DMS 273 (cell line): Measurements from ENCODE around the gene CD33.
"Not testable (repeated sequence)": the region's sequence is repeated elsewhere in the genome, so short reads cannot be mapped to it uniquely, and the experiment has no call there.

Experiments used
- DNase-seq: peaks from one replicate; lab custom pipeline; 2025; ENCODE audit not compliant: unreplicated experiment; lab: John Stamatoyannopoulos, UW

Gene CD33

GRCh38 chr19:51224898-51225393, at the start of gene CD33:
Gene CD33, plus strand, starts transcription at chr19:51225080. Its CDS starts 39 bp downstream, at chr19:51225119.
- not testable (repeated sequence) for DNase-seq

- DNase-seq, result no peak
Measured at GRCh38 chr19:51179256-51179655, 45.6 kb upstream of the CD33 start.

GRCh38 chr19:51181377-51181912, 43.4 kb upstream of the CD33 start:
- DNase-seq, result no peak

- peak; percentile 44 for DNase-seq
Measured at GRCh38 chr19:51181913-51182419, 42.9 kb upstream of the CD33 start.

- DNase-seq, result no peak
Measured at GRCh38 chr19:51183629-51184028, 41.3 kb upstream of the CD33 start.

GRCh38 chr19:51185069-51185867, 39.6 kb upstream of the CD33 start:
- no peak for DNase-seq

GRCh38 chr19:51185868-51186215, 39.0 kb upstream of the CD33 start:
- DNase-seq, result no peak

- DNase-seq, result no peak
Measured at GRCh38 chr19:51186323-51186722, 38.6 kb upstream of the CD33 start.

- DNase-seq, result peak; percentile 19
Measured at GRCh38 chr19:51187395-51188226, 37.3 kb upstream of the CD33 start.

- no peak for DNase-seq
Measured at GRCh38 chr19:51188227-51188559, 36.7 kb upstream of the CD33 start.

- DNase-seq, result no peak
Measured at GRCh38 chr19:51192689-51193088, 32.2 kb upstream of the CD33 start.

- DNase-seq, result no peak
Measured at GRCh38 chr19:51194527-51195315, 30.2 kb upstream of the CD33 start.

- no peak for DNase-seq
Measured at GRCh38 chr19:51195316-51195586, 29.6 kb upstream of the CD33 start.

- no peak for DNase-seq
Measured at GRCh38 chr19:51195616-51196015, 29.3 kb upstream of the CD33 start.

GRCh38 chr19:51196181-51196580, 28.7 kb upstream of the CD33 start:
- no peak for DNase-seq

- DNase-seq, result no peak
Measured at GRCh38 chr19:51198641-51199040, 26.2 kb upstream of the CD33 start.

GRCh38 chr19:51200071-51200666, 24.7 kb upstream of the CD33 start:
- no peak for DNase-seq

- DNase-seq, result no peak
Measured at GRCh38 chr19:51201712-51202111, 23.2 kb upstream of the CD33 start.

- DNase-seq, result no peak
Measured at GRCh38 chr19:51203916-51204315, 21.0 kb upstream of the CD33 start.

GRCh38 chr19:51204321-51204720, 20.6 kb upstream of the CD33 start:
- DNase-seq, result no peak

GRCh38 chr19:51207747-51208146, 17.1 kb upstream of the CD33 start:
- DNase-seq, result no peak
